Activated CD8-positive, alpha-beta memory T cell treated with anti-CD3 and anti-CD28 coated beads, Interleukin-2, amount 50 U/mL, for 1 hour (primary cell): Measurements from ENCODE around the gene PLCB1.

ENCODE experiments used
- DNase-seq: peaks from one replicate; pipeline ENCODE4 v3.0.0-alpha.2; 2020; ENCODE audit errors: extremely low read depth

Gene PLCB1

GRCh38 chr20:8657664-8658063 lies 525.6 kb downstream of the PLCB1 start:
- DNase-seq: no peak

GRCh38 chr20:8658103-8658502 lies 526.0 kb downstream of the PLCB1 start:
- no peak for DNase-seq

GRCh38 chr20:8661229-8661952 lies 529.3 kb downstream of the PLCB1 start:
- DNase-seq: no peak

GRCh38 chr20:8662433-8662954 lies 530.4 kb downstream of the PLCB1 start:
- DNase-seq: no peak

- no peak for DNase-seq
Measured at GRCh38 chr20:8663424-8663823, 531.4 kb downstream of the PLCB1 start.

GRCh38 chr20:8664778-8665177 lies 532.7 kb downstream of the PLCB1 start:
- no peak for DNase-seq

GRCh38 chr20:8667306-8667705 lies 535.2 kb downstream of the PLCB1 start:
- DNase-seq: no peak

GRCh38 chr20:8670207-8670892 lies 538.3 kb downstream of the PLCB1 start:
- no peak for DNase-seq

GRCh38 chr20:8670893-8671215 lies 538.8 kb downstream of the PLCB1 start:
- DNase-seq: no peak

GRCh38 chr20:8671370-8671961 lies 539.4 kb downstream of the PLCB1 start:
- no peak for DNase-seq

GRCh38 chr20:8673116-8673515 lies 541.0 kb downstream of the PLCB1 start:
- no peak for DNase-seq

GRCh38 chr20:8675896-8676295 lies 543.8 kb downstream of the PLCB1 start:
- no peak for DNase-seq

- no peak for DNase-seq
Measured at GRCh38 chr20:8678098-8678776, 546.2 kb downstream of the PLCB1 start.

GRCh38 chr20:8689337-8689736 lies 557.3 kb downstream of the PLCB1 start:
- no peak for DNase-seq

GRCh38 chr20:8690074-8690473 lies 558.0 kb downstream of the PLCB1 start:
- DNase-seq: no peak

GRCh38 chr20:8693709-8694108 lies 561.6 kb downstream of the PLCB1 start:
- no peak for DNase-seq

GRCh38 chr20:8700756-8701155 lies 568.7 kb downstream of the PLCB1 start:
- DNase-seq: no peak

GRCh38 chr20:8706961-8707700 lies 575.1 kb downstream of the PLCB1 start:
- no peak for DNase-seq

- no peak for DNase-seq
Measured at GRCh38 chr20:8709627-8710026, 577.6 kb downstream of the PLCB1 start.

- no peak for DNase-seq
Measured at GRCh38 chr20:8711501-8711900, 579.4 kb downstream of the PLCB1 start.

GRCh38 chr20:8714206-8714605 lies 582.1 kb downstream of the PLCB1 start:
- DNase-seq: no peak

GRCh38 chr20:8718279-8718678 lies 586.2 kb downstream of the PLCB1 start:
- DNase-seq: no peak
